Mesothelial cell of epicardium (in vitro differentiated cells): ENCODE data around the gene CASP2. TPM values are rescaled to one million over a fixed set of nuclear protein-coding genes. Genes with fewer than 3 reads are reported as not detected.

ENCODE experiments used
- DNase-seq, 2 experiments: peaks; one replicate each; pipeline ENCODE4 v3.0.0; 2021; ENCODE audit warnings: low spot score in 2 of 2; ENCODE audit not compliant: unreplicated experiment in 2 of 2
- H3K27ac Mint-ChIP-seq: 2 replicates; pipeline ENCODE4 v1.8.0; 2021; ENCODE audit warnings: mixed read lengths
- H3K27me3 Mint-ChIP-seq: 2 replicates; pipeline ENCODE4 v1.8.0; 2021; ENCODE audit warnings: low read depth, mixed read lengths
- H3K36me3 Mint-ChIP-seq: 2 replicates; pipeline ENCODE4 v1.8.0; 2021; ENCODE audit warnings: mixed read lengths
- H3K4me1 Mint-ChIP-seq: 2 replicates; pipeline ENCODE4 v1.8.0; 2021; ENCODE audit warnings: mixed read lengths
- H3K4me3 Mint-ChIP-seq: 2 replicates; pipeline ENCODE4 v1.8.0; 2021; ENCODE audit warnings: mild to moderate bottlenecking, moderate library complexity, mixed read lengths
- H3K9me3 Mint-ChIP-seq: 2 replicates; pipeline ENCODE4 v1.8.0; 2021; ENCODE audit warnings: mixed read lengths
- CTCF ChIP-seq: fragments of 200-600 bp; sonication (generic); IDR thresholded peaks from one replicate; pipeline ENCODE4 v1.5.0; 2021; ENCODE audit warnings: antibody characterized with exemption; ENCODE audit not compliant: unreplicated experiment
- total RNA-seq: library from RNA; stranded (reverse); gene quantifications from 3 replicates; pipeline ENCODE4 v1.2.1, GENCODE V29; 2021

The CASP2 gene
- total RNA-seq, 1 donor from 2014 or later, result 53.3 TPM

- Mint-ChIP-seq H3K36me3 (no peaks in the 10 kb centered on the region), H3K9me3 (no peaks in the 10 kb centered on the region), H3K4me1 (peaks cover 2% of the 10 kb centered on the region), H3K27me3 (peaks cover 36% of the 10 kb centered on the region), H3K27ac (no peak overlapping the region), H3K4me3 (no peak overlapping the region)
- no peak for DNase-seq
- no peak for TF ChIP-seq CTCF
These were observed 67.6 kb downstream of the CASP2 start for GRCh38 chr7:143355450-143356385.

- no peak overlapping the region for H3K4me3 Mint-ChIP-seq
- TF ChIP-seq CTCF, result no peak
- H3K9me3 Mint-ChIP-seq, result no peaks in the 10 kb centered on the region
- H3K27me3 Mint-ChIP-seq, result peaks cover 41% of the 10 kb centered on the region
- H3K27ac Mint-ChIP-seq, result no peak overlapping the region
- no peak for DNase-seq
- H3K4me1 Mint-ChIP-seq, result peaks cover 5% of the 10 kb centered on the region
- H3K36me3 Mint-ChIP-seq, result no peaks in the 10 kb centered on the region
These were observed 68.4 kb downstream of the CASP2 start for GRCh38 chr7:143356414-143357050.

Other genes starting within 250 kb of the CASP2 start
- not detected in 3 replicates for gene OR6V1, start 236.0 kb upstream of the CASP2 start, total RNA-seq
- not detected in 3 replicates for gene PIP, start 156.3 kb upstream of the CASP2 start, total RNA-seq
- not detected in 3 replicates for gene TAS2R39, start 104.9 kb upstream of the CASP2 start, total RNA-seq
- gene TAS2R40, start 66.3 kb upstream of the CASP2 start, total RNA-seq, result not detected in 3 replicates
- 86.7 to 98.8 TPM (median 92.8 TPM) in 3 replicates for gene GSTK1, start 24.9 kb upstream of the CASP2 start, total RNA-seq
- gene TMEM139, start 3.4 kb upstream of the CASP2 start, total RNA-seq, result 6.1 to 10.1 TPM (median 7.9 TPM) in 3 replicates
- 0.07 to 0.16 TPM (median 0.11 TPM) in 3 replicates for gene CLCN1, start 27.8 kb downstream of the CASP2 start, total RNA-seq
- gene FAM131B, start 74.4 kb downstream of the CASP2 start, total RNA-seq, result 5.6 to 6.1 TPM (median 5.8 TPM) in 3 replicates
- 284 to 295 TPM (median 290 TPM) in 3 replicates for gene ZYX, start 93.0 kb downstream of the CASP2 start, total RNA-seq
- gene EPHA1, start 120.5 kb downstream of the CASP2 start, total RNA-seq, result 23.2 to 28.8 TPM (median 27.3 TPM) in 3 replicates
- gene TAS2R60, start 155.1 kb downstream of the CASP2 start, total RNA-seq, result not detected in 3 replicates
- gene TAS2R41, start 189.5 kb downstream of the CASP2 start, total RNA-seq, result not detected in 3 replicates